Lower leg skin (tissue), 3 donors: ENCODE data around the gene VDAC1.

Source experiments
- CTCF ChIP-seq, 3 donors: fragments of 450-650 bp; IDR thresholded peaks; one replicate each; pipeline ENCODE4 v1.5.1; 2016; ENCODE audit warnings: antibody characterized with exemption in 3 of 3, mild to moderate bottlenecking in 3 of 3, moderate library complexity in 2 of 3
- POLR2A ChIP-seq, 2 donors: fragments of 450-650 bp; IDR thresholded peaks; one replicate each; pipeline ENCODE4 v1.6.1; 2016 to 2017; ENCODE audit warnings: antibody characterized with exemption in 2 of 2, mild to moderate bottlenecking in 1 of 2, moderate library complexity in 1 of 2

GRCh38 chr5:133991171-133991910, 13.4 kb downstream of the VDAC1 start:
- no peak for TF ChIP-seq CTCF (IDR thresholded peaks at IDR 0.05)
- no peak for TF ChIP-seq POLR2A (IDR thresholded peaks at IDR 0.05)
